GM19372 (cell line): ENCODE results near the gene UBTD2.
A peak's percentile ranks its signal among the peaks of the same experiment; 100 is the strongest.
"Not testable (repeated sequence)": the region's sequence is repeated elsewhere in the genome, so short reads cannot be mapped to it uniquely, and the experiment has no call there.

Experiments
- ATAC-seq: cut with Tn5 transposase; IDR thresholded peaks from one replicate; pipeline ENCODE4 v1.9.1; 2021; ENCODE audit warnings: mild to moderate bottlenecking, low read depth, moderate library complexity; ENCODE audit not compliant: unreplicated experiment

Gene UBTD2

GRCh38 chr5:172252501-172252900 is 31.1 kb downstream of the UBTD2 start:
- ATAC-seq: no peak

- ATAC-seq: no peak
Measured at GRCh38 chr5:172251419-172251818, 32.1 kb downstream of the UBTD2 start.

- no peak for ATAC-seq
Measured at GRCh38 chr5:172248637-172249036, 34.9 kb downstream of the UBTD2 start.

- ATAC-seq: no peak
Measured at GRCh38 chr5:172245703-172246125, 37.9 kb downstream of the UBTD2 start.

- ATAC-seq: no peak
Measured at GRCh38 chr5:172245046-172245445, 38.5 kb downstream of the UBTD2 start.

GRCh38 chr5:172243302-172243701 is 40.3 kb downstream of the UBTD2 start:
- ATAC-seq: no peak

- no peak for ATAC-seq
Measured at GRCh38 chr5:172238334-172238733, 45.2 kb downstream of the UBTD2 start.

- ATAC-seq: no peak
Measured at GRCh38 chr5:172235827-172236736, 47.5 kb downstream of the UBTD2 start.

- ATAC-seq: peak; percentile 76
Measured at GRCh38 chr5:172235132-172235780, 48.3 kb downstream of the UBTD2 start.

- ATAC-seq: no peak
Measured at GRCh38 chr5:172234031-172234430, 49.5 kb downstream of the UBTD2 start.

GRCh38 chr5:172229904-172230303 is 53.7 kb downstream of the UBTD2 start:
- ATAC-seq: no peak

GRCh38 chr5:172224996-172225395 is 58.6 kb downstream of the UBTD2 start:
- no peak for ATAC-seq

GRCh38 chr5:172223901-172224873 is 59.4 kb downstream of the UBTD2 start:
- ATAC-seq: peak; percentile 71

GRCh38 chr5:172219296-172219695 is 64.3 kb downstream of the UBTD2 start:
- ATAC-seq: no peak

- ATAC-seq: no peak
Measured at GRCh38 chr5:172216345-172216744, 67.2 kb downstream of the UBTD2 start.

GRCh38 chr5:172213126-172213525 is 70.4 kb downstream of the UBTD2 start:
- no peak for ATAC-seq

- no peak for ATAC-seq
Measured at GRCh38 chr5:172211676-172212075, 71.9 kb downstream of the UBTD2 start.

- no peak for ATAC-seq
Measured at GRCh38 chr5:172209714-172210113, 73.8 kb downstream of the UBTD2 start.

- no peak for ATAC-seq
Measured at GRCh38 chr5:172207511-172207910, 76.1 kb downstream of the UBTD2 start.

- ATAC-seq: not testable (repeated sequence)
Measured at GRCh38 chr5:172205984-172206383, 77.6 kb downstream of the UBTD2 start.

GRCh38 chr5:172200476-172200875 is 83.1 kb downstream of the UBTD2 start:
- no peak for ATAC-seq
